Panc1 (cell line): Measurements from ENCODE around the gene KDM4B. TPM values are rescaled to one million over a fixed set of nuclear protein-coding genes. Genes with fewer than 3 reads are reported as not detected.

Experiments used
- ATAC-seq: fragments of 200-7000 bp; cut with Tn5 transposase; 2 replicates; pipeline ENCODE4 v1.9.1; 2020; ENCODE audit warnings: mild to moderate bottlenecking, moderate library complexity
- BruUV-seq: library from RNA; stranded (reverse); fragments of 400-500 nt; replicated peaks from 2 replicates; lab custom pipeline; 2021; lab: Mats Ljungman, UMichigan
- CTCF ChIA-PET: fragments of 300-600 bp; sonication (Branson Sonifier 250); formaldehyde crosslinking; loops from one replicate; lab custom pipeline; 2022; ENCODE audit warnings: antibody characterized with exemption; lab: Charles Lee
- POLR2A ChIA-PET: fragments of 300-600 bp; sonication (Branson Sonifier 250); formaldehyde crosslinking; loops from one replicate; lab custom pipeline; 2022; ENCODE audit warnings: antibody characterized with exemption; lab: Charles Lee
- DNase-seq: peaks from one replicate; pipeline ENCODE4 v3.0.0-alpha.2; 2010; ENCODE audit warnings: low read depth, low spot score
- H3K27ac ChIP-seq: 2 replicates; pipeline ENCODE4 v1.5.1; 2011; ENCODE audit warnings: mild to moderate bottlenecking, low read length, inconsistent platforms
- H3K27me3 ChIP-seq: fragments of 200-500 bp; sonication (Bioruptor generic); 2 replicates; pipeline ENCODE4 v1.6.0; 2014; ENCODE audit warnings: low read length, inconsistent platforms; ENCODE audit not compliant: control insufficient read depth, insufficient read depth
- H3K36me3 ChIP-seq: fragments of 200-500 bp; sonication (Bioruptor generic); 2 replicates; pipeline ENCODE4 v1.5.1; 2014; ENCODE audit warnings: inconsistent platforms, mild to moderate bottlenecking, low read length, moderate library complexity; ENCODE audit not compliant: control insufficient read depth, insufficient read depth
- H3K4me1 ChIP-seq: 2 replicates; pipeline ENCODE4 v1.5.1; 2011; ENCODE audit warnings: inconsistent platforms, mild to moderate bottlenecking, low read length, moderate library complexity; ENCODE audit not compliant: control insufficient read depth, insufficient read depth
- H3K4me3 ChIP-seq, 2 experiments: 2 replicates each; pipeline ENCODE4 v1.5.1; 2011 to 2012; ENCODE audit warnings: low read depth in 2 of 2, low read length in 2 of 2, mild to moderate bottlenecking in 2 of 2, inconsistent platforms in 1 of 2, moderate library complexity in 1 of 2
- H3K9me3 ChIP-seq: fragments of 200-500 bp; sonication (Bioruptor generic); 2 replicates; pipeline ENCODE4 v1.5.1; 2014; ENCODE audit warnings: low read depth, mild to moderate bottlenecking, inconsistent platforms, low read length, moderate library complexity; ENCODE audit not compliant: control insufficient read depth, insufficient read depth
- CTCF ChIP-seq: fragments of 450-650 bp; IDR thresholded peaks from 2 replicates; pipeline ENCODE4 v1.5.1; 2017; ENCODE audit warnings: mild to moderate bottlenecking
- POLR2AphosphoS5 ChIP-seq: IDR thresholded peaks from 2 replicates; pipeline ENCODE4 v1.6.1; 2012; ENCODE audit warnings: mild to moderate bottlenecking, low read depth, low read length, moderate library complexity
- REST ChIP-seq, 2 experiments: IDR thresholded peaks; 2 replicates each; pipeline ENCODE4 v1.6.1; 2011 to 2012; ENCODE audit warnings: low read depth in 2 of 2, control low read depth in 1 of 2, low read length in 1 of 2, mild to moderate bottlenecking in 1 of 2, moderate library complexity in 1 of 2; ENCODE audit not compliant: insufficient read depth in 1 of 2
- SIN3A ChIP-seq: IDR thresholded peaks from 2 replicates; pipeline ENCODE4 v1.6.1; 2012; ENCODE audit warnings: low read depth, mild to moderate bottlenecking, low read length, moderate library complexity, borderline replicate concordance; ENCODE audit not compliant: insufficient read depth
- TCF7L2 ChIP-seq: IDR thresholded peaks from 2 replicates; pipeline ENCODE4 v1.6.1; 2011; ENCODE audit warnings: mild to moderate bottlenecking, low read depth, low read length, inconsistent platforms
- in situ Hi-C: cut with HindIII; loops from 2 replicates; pipeline ENCODE4 v1.10.0; 2016; ENCODE audit warnings: low sequenced_read_pairs, low pct_unique_long_range_greater_than_20kb
- intact Hi-C: fragments of 100-400 bp; cut with micrococcal nuclease; formaldehyde crosslinking; loops from one replicate; pipeline ENCODE4 v1.10.0; 2022; ENCODE audit not compliant: unreplicated experiment
- total RNA-seq: library from RNA; stranded (reverse); gene quantifications from one replicate; pipeline ENCODE4 v1.2.1, GENCODE V29; 2021; ENCODE audit not compliant: unreplicated experiment

The KDM4B gene
- total RNA-seq, 1 experiment from 2014 or later = 18.4 TPM

- intact Hi-C loops (no loop called here), in situ Hi-C loops (no loop called here)
- CTCF ChIA-PET = no interaction called here
- BruUV-seq = no TSS peak
- Histone ChIP-seq H3K4me3 (no peak overlapping the region), H3K27ac (no peak overlapping the region), H3K4me1 (no peaks in the 10 kb centered on the region), H3K27me3 (no peaks in the 10 kb centered on the region), H3K36me3 (no peaks in the 10 kb centered on the region), H3K9me3 (no peaks in the 10 kb centered on the region)
- DNase-seq = no peak
- POLR2A ChIA-PET = no interaction called here
- no peak for ATAC-seq
- TF ChIP-seq REST (IDR thresholded peaks at IDR 0.05; ENCODE audit: insufficient read depth in 1 of 2, low read depth in 2 of 2, low read length in 1 of 2) (no peak), POLR2AphosphoS5 (no peak), TCF7L2 (no peak), SIN3A (no peak), CTCF (no peak)
Measured at GRCh38 chr19:5059213-5059574, 90.3 kb downstream of the KDM4B start.

- intact Hi-C loops (no loop called here), in situ Hi-C loops (no loop called here)
- no peak overlapping the region for H3K4me3 ChIP-seq
- ATAC-seq (no peak), DNase-seq (no peak)
- TF ChIP-seq SIN3A (no peak), REST (IDR thresholded peaks at IDR 0.05; ENCODE audit: insufficient read depth in 1 of 2, low read depth in 2 of 2, low read length in 1 of 2) (no peak)
- no TSS peak for BruUV-seq
- no peaks in the 10 kb centered on the region for H3K9me3 ChIP-seq
- no peaks in the 10 kb centered on the region for H3K27me3 ChIP-seq
- no peak overlapping the region for H3K27ac ChIP-seq
- POLR2A ChIA-PET = no interaction called here
- no peaks in the 10 kb centered on the region for H3K36me3 ChIP-seq
- CTCF ChIA-PET = no interaction called here
- no peaks in the 10 kb centered on the region for H3K4me1 ChIP-seq
Measured at GRCh38 chr19:5059793-5060192, 90.9 kb downstream of the KDM4B start.
